Activated CD4-positive, alpha-beta T cell treated with anti-CD3 and anti-CD28 coated beads for 24 hours (primary cell): ENCODE measurements around the gene HIGD2A.

Experiments used
- DNase-seq, 2 donors: peaks; one replicate each; pipeline ENCODE4 v3.0.0-alpha.2; 2020; ENCODE audit warnings: low read depth in 2 of 2

HIGD2A gene

DNA sequence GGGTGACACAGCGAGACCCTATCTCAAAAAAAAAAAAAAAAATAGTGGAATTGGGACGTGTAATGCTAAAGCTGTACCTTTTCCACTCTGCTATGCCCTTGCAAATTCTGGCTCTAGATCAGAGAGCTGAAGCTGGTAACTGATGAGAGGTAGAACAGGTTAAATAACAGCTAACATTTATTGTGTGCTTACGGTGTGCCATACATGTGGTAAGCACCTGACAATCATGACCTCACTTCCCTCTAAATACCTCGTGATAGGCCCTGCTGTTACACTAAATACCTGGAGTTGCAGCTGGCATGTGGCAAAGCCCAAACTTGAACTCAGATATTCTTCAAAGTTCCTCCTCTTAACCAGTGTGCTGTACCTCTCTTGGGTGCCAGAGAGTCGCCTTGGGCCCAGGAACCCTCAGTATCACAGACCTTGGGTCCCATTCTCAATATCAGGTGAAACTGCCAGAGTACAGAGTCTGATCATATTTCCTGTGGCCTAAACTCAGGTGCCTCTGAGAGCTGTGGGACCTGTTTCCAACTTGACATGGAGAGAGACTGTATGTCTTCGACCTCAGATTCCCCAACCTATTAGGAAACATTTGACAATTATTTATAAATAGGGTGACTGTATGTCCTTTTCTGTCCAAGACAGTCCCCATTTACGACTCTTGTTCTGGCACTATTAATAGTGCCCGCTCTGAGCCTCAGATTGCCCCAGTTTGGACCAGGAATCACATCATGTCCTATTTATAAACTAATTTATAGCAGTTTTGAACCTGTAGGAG, 18.4 kb upstream of the HIGD2A start:
- DNase-seq = no peak

DNA sequence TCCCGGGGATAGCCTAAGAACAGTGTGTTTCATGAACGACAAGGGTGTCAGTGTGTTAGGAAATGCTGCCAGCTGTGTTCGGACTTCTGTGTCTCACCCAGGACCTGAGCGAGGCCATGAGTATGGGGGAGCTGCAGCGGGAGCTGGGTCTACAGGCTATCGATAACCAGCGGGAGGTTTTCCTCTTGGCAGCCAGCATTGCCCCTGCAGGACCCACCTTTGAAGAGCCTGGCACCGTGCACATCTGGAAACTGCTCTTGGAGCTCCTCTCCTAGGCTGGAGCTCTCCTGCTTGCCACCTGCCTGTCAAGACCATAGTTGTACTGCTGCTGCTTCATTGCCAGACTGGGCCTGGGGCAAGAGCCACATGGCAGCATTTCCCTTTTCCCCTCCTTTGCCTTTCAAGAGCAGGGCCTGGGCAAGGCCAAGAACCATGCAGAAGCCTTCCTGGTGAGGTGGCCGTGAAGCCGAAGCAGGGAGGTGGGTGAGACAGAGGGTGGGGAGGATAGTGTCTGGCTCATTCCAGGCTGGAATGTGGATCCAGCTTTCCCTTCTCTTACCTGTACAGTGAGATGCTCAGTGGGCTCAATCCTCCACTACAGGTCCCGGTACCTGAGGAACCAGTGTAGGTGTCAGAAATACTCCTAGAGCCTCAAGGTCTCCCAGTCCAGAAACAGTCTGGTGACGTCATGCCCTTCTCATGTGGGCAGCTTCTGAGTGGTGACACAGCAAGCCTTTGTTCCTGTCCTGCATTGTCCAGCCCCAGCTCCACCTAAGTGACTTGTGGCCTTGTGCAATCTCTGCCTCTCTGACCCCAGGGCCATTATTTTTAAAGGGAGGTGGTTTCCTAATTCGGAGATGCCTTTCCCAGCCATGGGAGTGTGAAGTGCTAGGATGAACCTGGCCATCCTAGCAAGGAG, 16.7 kb upstream of the HIGD2A start:
- DNase-seq = no peak

DNA sequence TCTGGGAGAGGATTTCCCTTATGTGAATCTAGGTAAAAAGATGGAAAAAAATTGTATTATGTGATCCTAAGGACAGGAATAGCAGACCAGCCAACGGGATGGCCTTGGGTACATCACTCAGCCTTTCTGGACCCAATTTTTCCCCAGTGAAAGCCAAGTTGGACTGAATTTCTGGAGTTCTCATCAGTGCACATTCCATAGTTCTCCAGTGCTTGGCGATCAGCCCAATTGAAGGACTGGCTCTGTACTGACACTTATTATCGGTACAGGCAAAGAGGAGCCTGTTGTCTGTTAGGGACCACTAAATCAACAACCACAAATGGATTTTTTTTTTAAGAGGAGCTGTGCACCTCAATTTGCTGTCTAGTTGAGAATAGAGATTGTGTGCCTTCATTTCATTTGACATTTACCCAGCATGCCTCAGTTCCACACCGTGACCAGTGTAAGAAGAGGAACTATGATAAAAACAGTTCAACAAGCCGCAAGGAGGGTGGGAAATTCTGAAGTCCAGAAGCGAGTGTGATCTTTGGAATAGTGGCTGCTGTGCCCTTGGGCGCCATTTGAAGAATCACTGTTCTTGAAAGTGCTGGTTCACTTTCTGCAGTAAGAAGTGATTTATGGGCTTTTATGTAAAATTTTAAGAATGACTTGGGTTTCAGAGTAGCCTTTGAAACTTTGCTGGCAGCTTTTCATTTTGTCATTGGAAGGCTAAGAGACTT, 15.3 kb upstream of the HIGD2A start:
- no peak for DNase-seq

DNA sequence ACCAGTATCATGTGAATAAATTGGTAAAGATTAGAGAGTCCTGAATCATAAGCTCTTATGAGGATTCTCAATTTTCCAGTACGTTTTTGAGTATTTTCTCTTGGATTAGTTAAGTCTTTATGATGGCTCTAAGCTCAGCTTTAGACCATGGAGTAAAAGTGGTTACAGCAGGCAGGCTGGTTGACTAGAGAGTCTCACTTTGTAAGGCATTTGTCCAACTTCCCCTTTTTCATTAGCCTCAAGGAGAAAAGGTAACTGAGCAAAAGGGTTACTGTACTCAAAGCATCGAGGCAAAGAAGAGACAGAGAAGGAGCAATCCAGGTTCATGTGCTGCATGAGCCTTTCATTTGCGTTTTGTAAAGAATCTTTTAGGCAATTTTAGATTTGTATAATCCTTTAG, 8.7 kb upstream of the HIGD2A start:
- no peak for DNase-seq

DNA sequence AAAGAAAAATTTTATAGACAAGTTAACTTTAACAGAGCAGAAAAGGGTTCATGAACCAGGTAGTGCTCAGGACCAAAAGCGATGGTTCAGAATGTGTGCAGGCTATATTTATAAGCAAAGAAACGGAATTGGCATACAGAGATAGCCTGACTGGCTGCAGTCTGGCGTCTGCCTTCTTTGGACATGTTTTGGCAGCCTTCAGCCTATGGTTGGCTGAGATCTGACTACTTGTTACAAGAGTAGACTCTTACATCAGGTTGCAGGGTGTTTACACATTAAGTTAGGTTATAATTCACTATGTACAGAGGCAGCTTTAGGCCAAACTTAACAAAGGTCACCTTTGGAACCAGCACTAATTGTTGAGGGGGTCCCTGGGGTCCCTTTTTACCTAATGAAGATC, 7.1 kb upstream of the HIGD2A start:
- DNase-seq = no peak

DNA sequence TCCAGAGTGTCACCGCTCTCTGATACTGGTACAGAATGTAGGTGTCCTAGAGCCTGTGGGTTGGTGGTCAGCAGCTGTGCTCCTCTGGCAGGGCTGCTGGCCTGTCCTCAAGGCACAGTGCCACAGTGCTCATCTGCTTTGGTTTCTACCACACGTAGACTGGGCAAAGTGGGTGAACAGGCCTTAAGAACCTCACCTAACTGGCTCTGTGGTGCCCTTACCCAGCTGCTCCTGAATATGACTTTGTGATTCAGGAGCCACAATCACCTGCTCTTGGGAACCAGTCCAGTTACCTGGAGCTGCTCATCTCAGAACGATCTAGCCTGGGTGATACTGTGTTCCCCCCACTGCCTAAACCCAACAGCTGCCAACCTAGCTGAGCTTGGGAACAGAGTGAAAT, 6.6 kb upstream of the HIGD2A start:
- no peak for DNase-seq

GRCh38 chr5:176382721-176383120, 5.8 kb upstream of the HIGD2A start:
- no peak for DNase-seq

GRCh38 chr5:176383248-176383905, 5.2 kb upstream of the HIGD2A start:
- no peak for DNase-seq

GRCh38 chr5:176383961-176384360, 4.6 kb upstream of the HIGD2A start:
- no peak for DNase-seq

GRCh38 chr5:176384366-176384930, 4.1 kb upstream of the HIGD2A start:
- DNase-seq = no peak

DNA sequence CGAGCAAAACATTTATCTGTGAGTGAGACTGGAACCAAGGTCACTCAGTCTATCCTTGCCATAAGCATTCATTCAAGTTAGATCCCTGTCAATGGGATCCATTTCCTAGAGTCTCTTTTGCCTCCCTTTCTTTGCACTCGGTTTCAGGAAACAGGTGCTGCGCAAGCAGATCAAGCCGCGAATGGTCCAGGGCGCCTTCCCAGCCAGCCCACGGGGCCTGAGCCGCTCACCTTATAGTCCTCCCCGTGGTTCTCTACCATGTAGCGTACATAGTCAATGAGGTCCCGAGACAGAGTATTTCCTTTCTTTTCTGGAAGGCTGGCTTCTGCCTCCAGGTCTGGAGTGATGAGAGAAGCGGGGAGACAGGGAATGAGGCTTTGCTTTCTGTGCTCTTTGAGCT, 3.6 kb upstream of the HIGD2A start:
- no peak for DNase-seq

GRCh38 chr5:176386491-176386890, 2.1 kb upstream of the HIGD2A start:
- DNase-seq = no peak

DNA sequence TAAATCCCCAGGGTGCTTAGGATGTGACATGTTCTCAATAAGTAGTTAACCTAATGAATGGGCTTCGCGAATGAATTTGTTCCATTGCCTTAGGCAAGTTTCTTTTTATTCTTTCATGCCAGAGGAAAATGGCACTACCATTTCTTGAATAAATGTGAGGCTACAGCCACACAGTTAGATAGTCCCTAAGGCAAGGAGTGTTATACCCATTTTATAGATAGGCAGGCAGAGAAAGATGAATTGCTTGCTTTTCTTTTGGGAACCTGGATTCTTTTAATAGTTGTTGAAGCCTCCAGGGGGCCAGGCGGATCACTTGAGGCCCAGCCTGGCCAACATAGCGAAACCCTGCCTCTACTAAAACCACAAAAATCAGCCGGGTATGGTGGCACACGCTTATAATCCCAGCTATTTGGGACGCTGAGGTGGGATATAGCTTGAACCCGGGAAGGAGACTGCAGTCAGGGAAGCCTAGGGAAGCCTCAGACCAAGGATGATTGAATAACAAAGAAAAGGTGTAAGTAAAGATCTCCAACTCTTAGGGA, 1.1 kb upstream of the HIGD2A start:
- DNase-seq = no peak

- DNase-seq = peak in 1 of 2 donors; percentile 4
Observed at GRCh38 chr5:176388003-176388443, 528 bp upstream of the HIGD2A start.

DNA sequence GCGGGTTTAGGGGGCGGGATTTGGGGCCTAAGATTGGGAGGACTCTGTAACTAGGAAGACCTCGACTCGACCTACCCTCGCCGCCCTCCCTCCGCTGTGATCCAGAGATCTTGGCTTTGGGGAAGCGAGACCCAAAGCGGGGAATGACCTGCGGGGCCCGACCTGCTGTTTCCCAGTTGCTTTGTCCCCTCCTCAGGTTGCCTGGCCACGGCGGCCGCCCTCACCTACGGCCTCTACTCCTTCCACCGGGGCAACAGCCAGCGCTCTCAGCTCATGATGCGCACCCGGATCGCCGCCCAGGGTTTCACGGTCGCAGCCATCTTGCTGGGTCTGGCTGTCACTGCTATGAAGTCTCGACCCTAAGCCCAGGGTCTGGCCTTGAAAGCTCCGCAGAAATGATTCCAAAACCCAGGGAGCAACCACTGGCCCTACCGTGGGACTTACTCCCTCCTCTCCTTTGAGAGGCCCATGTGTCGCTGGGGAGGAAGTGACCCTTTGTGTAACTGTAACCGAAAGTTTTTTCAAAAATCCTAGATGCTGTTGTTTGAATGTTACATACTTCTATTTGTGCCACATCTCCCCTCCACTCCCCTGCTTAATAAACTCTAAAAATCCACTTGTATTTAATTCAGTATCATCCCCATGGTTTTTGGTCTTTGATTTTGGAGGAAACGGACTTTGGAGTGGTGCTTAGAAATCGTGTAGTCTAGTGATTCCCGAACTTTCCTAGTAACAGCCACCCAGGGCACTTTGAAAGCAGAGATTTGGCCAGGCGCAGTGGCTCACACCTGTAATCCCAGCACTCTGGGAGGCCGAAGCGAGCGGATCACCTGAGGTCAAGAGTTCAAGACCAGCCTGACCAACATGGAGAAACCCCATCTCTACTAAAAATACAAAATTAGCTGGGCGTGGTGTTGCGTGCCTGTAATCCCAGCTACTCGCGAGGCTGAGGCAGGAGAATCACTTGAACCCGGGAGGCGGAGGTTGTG, 878 bp downstream of the HIGD2A start:
- no peak for DNase-seq

DNA sequence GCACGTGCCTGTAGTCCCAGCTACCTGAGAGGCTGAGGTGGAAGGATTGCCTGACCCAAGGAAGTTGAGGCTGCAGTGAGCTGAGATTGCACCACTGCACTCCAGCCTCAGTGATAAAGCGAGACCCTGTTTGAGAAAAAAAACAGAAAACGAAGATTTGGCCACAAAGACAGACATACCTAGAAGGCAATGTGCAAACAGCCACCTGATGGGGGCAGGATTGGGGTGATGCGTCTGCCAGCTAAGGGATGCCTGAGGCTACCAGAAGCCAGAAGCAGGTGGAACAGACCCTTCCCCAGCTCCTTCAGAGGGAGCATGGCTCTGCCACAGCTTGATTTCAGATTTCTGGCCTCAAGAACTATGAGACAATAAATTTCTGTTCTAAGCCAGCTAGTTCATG, 2.9 kb downstream of the HIGD2A start:
- no peak for DNase-seq

DNA sequence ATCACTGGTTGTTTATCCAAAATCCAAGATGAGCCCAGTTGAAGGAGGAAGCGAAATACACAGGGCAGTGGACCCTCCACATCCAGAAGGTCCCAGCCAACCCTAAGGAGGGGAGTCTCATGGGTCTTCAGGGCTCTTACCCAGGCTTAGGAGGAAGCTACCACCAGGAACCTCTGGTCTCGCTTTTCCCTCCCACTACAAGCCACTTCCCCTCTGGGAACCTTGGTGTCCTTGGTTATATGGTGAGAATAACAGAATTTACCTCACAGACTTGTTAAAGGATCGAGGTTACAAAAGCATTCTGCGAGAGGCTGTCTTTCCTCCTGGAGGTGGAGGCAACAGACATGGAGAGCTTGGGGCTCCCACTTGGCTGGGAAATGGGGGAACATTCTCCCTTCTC, 3.4 kb downstream of the HIGD2A start:
- no peak for DNase-seq

DNA sequence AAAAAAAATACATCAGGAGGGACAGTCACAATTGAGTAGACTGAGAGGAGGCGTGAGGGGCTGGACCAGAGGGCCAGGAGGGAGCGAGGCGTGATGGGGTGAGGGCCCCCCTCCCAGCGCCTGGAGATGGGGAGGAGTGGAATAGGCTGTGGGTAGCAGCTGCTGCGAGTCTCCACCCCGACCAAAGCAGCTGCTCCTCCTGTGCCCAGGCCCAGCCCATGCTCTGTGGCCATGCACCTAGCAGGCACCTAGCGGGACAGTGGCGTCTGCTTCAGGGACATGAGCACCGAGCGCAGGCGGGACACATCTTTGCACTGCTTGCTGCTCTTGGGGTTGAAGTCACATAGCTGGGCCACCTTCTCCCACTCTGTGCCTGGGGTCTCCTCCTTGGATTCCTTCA, 4.0 kb downstream of the HIGD2A start:
- DNase-seq = no peak

- no peak for DNase-seq
Observed at GRCh38 chr5:176394096-176394495, 5.5 kb downstream of the HIGD2A start.
